Right lung (tissue), 5 donors: ENCODE results near the gene PAM16. TPM values are rescaled to one million over a fixed set of nuclear protein-coding genes. Genes with fewer than 3 reads are reported as not detected.

Source experiments
- DNase-seq, 2 donors: peaks; one replicate each; pipeline ENCODE4 v3.0.0-alpha.2; 2013
- polyA plus RNA-seq, 5 donors: library from polyadenylated mRNA; unstranded; fragments of 120-200 nt; gene quantifications; one replicate each; pipeline versions ENCODE4 v1.2.1 to v1.2.3, GENCODE V29; 2013; ENCODE audit warnings: inconsistent platforms in 1 of 5, low replicate concordance in 1 of 5; ENCODE audit not compliant: insufficient read length in 5 of 5, insufficient read depth in 1 of 5

PAM16 gene
- polyA plus RNA-seq, 5 donors = 15.0 to 36.9 (median 26.0) TPM

DNA sequence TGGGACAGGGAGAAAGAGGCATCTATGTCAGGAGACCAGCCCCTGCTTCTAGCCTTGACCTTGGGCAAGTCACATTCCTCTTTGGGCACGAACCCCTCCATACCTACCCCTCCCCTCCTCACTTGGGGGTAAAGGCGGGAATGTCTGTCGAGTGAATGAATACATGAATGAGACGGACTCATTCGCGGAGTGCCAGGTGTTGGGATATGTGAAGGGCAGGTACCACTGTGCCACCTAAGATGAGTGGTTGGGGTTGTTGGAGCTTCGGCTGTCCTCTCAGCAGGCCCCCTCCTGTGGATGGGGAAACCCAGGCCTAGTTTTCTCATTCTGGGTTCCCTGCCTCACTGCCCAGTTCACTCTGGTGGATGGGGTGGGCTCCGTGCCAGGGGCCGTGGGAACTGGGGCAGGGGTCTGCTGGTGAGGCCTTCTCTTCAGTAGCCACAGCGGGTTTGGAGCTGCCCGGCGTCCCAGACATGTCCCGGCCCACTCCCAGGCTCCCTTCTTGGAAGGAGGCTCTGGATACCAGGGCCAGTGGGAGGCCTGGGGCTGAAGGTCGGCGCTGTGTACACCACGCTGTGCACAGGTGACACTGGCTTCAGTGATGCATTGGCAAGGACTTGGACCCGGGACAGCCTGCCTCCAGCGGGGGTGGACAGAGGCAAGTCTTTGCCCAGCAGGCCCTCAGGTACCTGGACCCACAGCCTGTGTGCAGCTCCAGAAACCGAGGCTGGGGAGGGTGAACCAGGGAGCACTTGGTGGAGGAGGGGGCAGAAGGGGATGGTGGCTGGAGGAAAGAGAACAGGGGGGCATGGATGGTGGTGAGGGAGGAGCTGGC is 29.6 kb downstream of the PAM16 start:
- no peak for DNase-seq

DNA sequence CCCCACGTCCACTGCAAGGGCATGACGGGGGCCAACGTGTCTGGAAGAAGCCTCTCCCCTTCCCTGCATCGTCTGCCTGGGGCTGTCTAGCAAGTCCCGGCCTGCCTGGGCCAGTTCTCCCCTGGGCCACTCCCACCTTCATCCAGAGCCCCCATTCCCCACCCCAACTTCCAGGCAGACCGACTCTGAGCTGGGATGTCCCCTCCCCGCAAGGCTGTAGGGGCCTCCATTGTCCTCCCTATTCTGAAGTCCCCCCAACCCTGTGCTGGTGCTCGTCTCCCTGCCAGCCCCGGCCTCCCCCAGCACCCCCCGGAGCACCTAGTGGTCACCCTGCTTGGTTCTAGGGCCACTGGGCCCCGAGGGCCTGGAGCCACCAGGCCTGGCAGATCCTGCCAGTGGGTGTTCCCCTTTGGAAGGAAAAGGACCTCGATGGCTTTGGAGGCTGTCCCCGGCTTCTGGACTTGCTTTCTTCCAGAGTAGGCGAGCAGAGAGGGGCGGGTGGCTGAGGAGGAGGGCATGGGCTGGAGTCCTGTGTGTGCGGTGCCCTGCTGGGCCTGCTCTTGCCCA is 30.5 kb downstream of the PAM16 start:
- DNase-seq = no peak

DNA sequence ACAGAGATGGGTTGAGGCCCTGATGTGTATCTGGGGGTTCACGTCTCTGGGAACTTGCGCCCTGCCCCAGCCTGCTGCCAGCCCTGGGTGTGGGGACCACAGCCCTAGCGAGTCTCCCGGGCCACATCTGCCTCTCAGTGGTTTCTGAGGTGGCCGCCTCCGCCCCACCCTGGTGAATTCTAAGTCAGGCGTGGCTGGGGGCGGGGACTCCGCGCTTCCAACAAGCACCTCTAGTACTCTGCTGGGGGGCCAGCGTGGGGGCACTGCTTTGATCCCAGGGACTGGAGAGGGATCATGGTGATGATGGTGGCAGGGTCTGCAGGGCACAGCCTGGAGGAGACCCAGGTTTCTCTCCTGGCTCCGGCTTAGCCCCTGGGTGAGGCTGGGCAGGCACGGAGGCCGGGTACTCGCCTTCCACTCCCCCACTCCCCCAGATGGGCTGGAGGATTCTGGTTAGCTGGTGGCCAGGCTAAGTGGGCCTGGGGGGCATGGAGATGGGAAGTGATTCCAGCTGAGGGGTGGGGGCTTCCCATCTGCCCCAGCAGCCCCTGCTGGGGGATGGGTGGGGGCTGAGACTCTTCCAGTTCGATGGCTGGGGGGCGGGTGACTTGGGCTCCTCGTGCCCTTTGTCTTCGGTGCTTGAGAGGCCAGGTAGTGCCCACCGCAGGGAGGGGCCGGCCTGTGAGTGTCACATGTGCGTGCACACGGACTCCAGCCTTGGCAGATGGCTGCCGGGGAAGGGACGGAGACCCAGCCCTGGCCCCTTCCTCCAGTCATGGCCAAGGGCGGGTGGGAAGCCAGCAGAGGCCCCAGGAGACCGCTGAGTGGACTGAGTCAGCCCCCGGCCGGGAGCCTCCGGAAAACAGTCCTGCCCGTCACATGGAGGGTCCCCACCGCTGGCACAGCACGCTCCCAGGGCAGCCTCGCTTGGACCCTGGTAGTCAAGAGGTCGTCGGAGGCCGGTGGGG is 31.4 kb downstream of the PAM16 start:
- no peak for DNase-seq

DNA sequence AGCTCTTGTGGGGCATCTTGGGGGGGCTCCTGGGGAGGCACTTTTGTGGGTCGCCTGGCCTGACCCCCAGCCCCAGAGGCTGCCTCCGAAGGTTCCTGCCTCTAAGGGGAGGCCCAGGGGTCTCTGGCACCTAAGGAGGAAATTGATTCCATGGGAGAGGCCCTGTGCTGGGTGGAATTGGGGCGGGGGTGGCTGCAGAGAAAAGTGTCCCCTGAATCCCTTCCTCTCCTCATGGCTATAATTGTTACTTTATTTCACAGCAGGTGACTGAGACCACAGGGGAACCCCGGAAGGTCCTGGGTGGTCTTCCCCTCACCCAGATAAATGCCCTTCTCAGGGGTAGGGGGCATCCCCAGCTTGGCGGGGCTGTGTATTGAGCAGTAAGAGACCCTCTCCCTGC is 32.2 kb downstream of the PAM16 start:
- no peak for DNase-seq

DNA sequence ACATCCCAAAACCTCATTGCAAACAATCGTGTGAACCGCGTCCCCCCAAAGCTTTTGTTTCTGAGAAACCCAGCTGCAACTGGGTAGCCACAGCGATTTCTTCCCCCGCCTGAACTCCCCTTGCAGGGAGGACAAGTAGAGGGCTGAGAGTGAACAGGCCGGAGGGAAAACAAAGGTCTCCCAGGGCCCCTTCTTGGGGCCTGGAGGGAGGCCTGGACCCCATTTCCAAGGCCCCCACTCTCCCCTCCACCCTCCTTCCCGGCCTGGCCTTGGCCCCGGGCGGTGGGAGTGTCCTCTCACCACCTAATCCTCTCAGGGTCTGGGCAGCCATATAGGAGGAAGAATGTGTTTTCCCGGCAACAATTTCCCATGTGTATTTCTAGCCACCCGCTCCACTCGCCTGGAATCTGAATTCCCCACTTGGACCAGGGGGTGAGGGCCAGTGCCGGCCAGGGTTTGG is 32.6 kb downstream of the PAM16 start:
- no peak for DNase-seq

DNA sequence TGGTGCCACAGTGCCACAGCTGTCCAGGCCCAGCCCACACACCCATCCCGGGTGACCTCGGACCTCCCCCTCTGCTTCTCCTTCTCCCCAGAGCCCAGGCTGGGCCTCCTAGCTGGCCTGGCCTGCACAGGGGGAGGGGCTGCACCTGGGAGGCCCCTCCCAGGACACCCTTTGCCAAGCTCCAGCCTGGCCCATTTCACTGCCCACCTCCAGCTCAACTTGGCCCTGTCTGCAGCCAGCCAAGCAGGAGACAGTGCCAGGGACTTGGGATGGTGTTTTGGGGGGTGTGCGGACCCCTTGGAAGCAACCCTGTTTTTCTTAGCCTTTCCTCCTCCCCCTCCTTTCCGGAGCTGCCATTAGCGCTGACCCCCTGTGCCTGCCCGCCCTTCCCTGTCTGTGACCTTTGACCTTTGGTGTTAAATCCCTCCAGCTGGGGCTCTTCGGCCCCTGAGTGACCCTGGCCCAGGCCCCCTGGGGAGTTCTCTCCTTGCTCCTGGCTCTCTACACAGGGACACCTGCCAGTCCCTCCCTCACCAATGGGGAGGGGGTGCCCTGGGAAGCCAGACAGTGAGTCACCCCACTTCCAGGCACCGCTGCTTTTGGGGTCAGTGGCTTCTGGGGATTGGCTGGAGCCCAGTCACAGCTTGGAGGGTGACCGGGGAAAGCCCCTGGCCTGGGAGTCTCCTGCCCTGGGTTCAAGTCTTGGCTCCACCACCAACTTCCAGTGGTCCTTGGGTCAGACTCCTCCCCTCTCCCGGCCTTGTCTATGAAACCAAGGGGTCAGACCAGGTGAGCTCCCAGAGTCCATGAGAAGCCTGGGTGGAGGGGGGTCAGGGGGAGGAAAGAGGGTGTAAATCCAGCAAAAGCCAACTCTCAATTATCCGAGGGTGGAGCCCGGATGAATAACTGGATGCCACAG is 33.3 kb downstream of the PAM16 start:
- DNase-seq = no peak

DNA sequence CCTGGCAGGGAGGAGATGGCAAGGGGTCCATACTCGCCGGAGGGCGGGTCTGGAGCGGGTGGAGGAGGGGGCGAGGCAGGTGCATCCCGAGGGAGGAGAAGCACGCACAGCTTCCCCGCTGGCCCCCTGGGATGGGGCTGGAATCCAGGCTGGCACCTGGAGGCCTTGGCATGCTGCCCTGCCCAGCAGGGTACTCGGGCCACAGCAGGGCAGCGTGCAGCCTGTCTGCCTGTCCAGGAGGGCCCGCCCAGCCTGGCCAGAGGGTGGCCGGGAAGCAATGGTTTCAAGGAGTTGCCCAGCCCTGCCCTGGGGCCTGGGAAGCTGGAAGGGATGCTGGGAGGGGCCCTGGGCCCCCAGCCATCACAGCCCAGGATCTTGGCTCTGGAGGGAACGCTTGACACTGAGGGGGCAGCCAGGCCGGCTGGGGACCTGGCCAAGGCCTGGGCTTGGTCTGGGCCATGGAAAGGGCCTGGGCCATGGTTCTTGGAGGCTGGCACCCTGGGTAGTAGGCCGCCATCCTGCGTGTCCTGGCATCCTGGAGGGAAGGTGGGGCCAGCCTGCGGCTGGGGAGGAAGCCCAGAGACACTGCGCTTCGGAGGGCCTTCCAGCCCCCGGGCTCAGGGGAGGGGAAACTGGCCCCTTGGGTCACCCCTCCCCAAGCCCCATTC is 34.1 kb downstream of the PAM16 start:
- DNase-seq = no peak

DNA sequence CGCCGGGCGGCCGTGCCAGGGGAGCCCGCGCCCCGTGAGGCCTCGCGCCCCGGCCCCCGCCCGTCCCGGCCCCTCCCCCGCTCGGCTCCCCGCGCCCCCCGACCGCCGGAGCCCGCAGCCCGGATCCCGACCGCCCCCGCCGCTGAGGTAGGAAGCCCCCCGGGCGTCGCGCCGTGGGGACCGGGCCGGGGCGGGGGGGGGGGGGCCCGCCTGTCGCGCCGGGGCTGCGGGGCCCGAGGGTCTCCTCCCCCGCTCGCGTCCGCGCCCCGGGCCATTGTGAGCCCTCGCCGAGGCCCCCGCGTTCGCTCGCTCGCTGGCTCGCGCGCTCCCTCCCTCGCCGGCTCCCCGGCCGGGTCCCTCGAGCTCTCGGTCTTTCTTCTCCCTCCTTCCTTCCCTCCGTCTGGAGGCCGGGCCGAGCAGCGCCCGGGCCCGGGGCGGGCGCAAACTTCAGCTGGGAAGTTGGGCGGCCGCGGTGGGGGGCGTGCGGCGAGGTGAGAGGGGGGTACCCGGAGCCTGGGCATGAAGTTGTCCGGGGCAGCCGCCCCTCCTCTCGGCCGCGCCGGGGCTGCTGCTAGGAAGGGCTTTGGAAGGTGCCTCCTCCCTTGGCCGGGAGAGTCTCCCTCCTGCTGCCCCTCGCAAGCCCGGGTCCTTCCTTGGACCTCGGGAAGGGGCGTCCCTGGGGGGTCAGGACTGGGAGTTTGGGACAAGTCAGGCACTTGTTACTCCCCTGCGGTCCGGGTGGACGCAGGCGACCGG is 34.8 kb downstream of the PAM16 start:
- no peak for DNase-seq

DNA sequence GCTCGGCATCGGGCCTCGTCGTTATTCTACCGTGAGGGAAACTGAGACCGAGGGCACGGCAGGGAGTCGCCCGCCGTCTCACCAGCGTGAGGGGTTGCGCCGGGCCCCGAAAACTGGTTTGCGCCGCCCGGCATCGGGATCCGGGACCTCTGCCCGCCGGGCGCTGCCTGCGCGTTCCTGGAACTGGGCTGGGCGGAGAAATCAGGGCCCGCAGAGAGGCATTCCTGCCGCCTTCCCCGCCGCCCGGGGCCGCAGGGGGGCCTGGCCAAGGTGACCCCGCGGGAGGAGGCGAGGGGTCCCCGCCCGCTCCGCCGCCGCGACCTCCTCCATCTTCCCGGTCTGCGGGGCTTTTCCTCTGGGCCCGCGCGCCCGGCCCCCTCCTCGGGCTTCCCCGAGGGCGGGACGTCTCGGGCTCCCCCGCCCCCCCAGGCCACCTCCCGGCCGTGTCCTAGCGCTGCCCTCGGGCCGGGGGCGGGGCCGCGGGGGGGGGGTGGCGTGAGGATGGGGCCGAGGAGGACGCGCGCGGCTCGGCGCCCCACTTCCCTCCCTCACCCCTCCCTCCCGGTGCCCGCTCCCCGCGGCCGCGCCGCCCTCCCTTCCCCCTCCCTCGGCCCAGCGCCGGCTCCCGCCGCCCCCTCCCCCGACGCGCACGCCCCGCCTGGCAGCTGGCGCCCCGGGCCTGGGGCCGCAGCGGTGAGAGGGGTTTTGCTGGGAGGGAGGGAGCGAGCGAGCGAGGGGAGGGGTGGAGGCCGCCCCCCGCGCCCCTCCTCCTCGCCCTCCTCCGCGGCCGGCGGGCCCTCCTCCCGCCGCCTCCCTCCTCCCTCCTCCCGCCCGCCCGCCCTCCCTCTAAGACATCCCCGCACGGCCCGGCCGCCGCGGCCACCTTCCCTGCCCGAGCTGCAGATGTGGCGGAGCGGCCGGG is 35.7 kb downstream of the PAM16 start, which contains the start of gene GLIS2:
Gene GLIS2 (plus strand): TSS at position 882 of the 922 bp plus-strand sequence. CDS start 16,214 bp downstream, outside the sequence.
- DNase-seq = peak; percentile 90 to 93

DNA sequence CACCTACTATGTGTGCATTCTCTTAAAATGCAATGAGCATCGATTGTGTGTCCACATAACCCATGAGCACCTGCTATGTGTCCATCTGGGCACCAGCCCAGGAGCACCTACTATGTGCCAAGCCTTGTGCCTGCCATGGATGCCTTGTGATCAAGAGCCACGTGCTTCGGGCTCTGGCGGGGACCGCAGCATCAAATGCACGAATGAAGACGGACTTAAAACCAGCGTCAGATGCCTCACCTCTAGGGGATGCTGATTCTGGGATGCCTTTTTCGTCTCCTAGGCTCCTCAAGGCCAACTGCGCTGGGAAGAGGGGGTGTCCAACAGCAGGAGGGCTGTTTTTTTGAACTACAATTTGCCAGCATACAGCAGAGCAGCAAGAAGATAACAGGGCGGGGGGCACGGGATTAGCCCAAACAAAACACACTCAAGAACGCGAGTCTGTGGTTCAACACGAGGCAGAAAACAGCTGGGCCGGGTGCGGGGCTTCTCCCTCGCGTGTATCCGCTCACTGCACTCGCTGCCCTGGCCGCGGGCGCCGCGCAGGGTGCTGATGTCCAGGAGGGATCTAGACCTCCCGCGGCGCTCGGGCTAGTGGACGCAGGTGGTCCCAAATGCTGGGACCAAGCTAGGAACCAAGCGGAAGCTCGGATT is 36.5 kb downstream of the PAM16 start:
- DNase-seq = no peak

DNA sequence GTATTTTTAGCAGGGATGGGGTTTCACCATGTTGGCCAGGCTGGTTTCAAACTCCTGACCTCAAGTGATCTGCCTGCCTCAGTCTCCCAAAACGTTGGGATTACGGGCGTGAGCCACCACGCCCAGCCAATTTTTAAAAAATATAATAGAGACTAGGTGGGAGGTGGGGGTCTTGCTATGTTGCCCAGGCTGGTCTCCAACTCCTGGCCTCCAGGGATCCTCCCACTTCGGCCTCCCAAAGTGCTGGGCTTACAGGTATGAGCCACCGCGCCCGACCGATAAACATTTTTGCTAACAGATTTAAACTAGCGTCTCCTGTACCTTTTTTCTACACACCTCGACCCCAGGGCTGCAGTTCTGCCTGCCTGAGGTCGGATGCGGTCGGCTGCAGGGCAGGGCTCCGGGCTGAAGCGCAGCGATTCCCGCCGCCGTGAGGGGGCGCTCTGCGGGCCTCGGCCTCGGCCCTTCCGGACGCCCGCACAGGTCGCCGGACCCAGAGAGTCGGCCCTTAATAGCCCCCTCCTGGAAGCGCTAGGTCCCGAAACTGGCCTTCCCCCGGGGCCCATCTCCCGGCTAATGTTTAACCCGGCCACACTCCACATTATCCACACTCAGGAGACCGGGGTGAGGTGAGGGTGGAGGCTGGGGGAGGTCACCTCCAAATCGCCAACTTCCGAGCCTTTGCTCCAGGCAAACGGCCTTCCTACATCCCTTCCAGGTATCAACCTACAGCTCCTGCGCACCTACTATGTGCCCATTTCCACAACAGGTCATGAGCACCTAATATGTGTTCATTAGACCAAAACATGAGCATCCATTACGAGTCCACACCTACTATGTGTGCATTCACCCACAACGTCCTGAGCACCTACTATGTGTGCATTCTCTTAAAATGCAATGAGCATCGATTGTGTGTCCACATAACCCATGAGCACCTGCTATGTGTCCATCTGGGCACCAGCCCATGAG is 37.3 kb downstream of the PAM16 start:
- DNase-seq = no peak

DNA sequence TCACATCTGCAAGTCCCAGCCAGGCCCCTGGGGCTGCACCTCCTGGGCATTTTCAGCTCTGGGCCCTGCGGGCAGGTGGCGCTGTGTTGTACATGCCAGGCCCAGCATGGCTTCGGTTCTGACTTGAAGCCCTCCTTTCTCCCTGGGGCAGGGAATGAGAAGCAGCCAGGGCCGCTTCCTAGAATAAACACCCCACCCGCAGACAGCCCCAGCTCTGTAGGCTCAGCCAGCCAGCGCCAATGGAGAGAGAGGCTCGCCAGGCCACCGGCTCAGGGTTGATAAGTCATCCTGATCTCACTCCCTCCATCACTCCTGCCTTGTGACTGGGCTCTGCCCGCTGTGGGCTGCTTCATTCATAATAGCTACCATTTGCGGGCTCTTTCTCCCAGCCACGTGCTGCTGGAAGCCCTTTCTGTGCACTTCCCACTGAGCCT is 41.3 kb downstream of the PAM16 start:
- no peak for DNase-seq

DNA sequence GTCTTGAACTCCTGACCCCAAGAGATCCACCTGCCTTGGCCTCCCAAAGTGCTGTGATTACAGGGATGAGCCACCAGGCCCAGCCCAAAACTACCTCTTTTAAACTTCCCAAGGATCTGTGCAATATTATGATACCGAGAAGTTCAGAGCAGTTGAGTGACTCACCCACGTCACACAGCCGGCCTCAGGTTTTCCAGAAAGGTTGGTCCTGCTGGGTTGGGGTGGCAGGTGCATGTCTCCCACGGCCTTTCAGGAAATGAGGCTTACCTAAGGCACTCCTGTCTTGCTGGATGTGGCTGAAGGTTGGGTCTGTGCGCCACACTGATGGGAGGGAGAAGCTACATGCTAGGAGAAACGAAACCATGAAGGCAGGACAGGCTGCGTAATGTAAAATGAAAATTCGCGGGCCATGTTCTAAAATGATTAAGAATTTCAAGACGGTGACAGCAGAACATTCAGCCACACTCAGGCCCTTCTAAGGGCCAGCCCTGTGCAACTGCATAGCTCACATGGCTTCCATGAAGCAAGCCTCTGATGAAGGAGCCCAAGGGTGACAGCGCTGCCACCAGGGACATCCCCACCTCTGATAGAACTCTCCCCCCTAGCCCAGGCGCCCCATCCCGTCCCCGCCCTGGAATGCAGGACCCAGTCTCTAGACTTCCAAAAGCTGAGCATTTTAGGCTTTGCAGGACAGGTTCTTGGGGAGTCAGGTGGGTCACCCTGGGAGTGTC is 41.9 kb downstream of the PAM16 start:
- no peak for DNase-seq

DNA sequence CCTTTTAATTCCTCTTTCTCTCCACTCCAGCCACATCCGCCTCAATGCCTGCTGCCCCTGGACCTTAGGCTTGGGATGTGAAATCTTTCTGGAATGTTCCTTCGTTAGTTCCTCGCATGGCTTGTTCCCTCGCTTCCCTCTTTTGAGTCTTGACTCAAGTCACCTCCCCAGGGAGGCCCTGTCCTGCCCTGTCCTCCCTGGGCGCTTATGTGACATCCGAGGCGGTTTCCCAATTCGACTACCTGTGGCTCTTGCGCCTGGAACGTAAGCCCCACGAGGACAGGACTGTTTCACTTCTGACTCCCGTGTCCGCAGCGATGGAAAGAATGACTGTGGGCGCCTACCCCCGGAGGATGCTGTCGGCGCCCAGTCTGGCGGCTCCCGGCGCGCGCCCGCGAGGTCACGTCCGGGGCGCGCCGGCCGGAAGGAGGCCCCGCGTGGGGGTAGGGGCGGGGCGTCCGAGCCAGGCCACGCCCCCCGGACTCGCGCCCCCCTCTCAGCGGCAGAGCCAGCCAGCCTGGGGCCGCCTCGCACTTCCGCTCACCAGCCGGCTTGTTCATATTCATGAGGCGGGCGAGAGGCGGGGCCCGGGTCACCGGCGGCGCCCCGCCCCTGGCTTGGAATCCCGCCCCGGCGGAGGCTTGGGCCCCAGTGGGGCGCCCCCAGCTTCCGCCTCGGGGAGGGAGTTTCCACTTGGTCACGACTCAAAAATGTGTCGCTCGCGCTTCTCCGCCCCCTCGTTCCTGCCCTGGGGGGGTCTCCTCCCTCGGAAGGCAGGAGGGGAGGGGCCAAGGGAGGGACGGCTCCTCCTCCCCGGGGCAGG is 43.7 kb downstream of the PAM16 start:
- peak; percentile 95 for DNase-seq
